NCI-H1092 treated with DMSO at 0.1 percent for 48 hours (cell line): Measurements from ENCODE around the gene GNB1.

ENCODE experiments used
- DNase-seq: peaks from one replicate; lab custom pipeline; 2025; lab: John Stamatoyannopoulos, UW

The GNB1 gene

DNA sequence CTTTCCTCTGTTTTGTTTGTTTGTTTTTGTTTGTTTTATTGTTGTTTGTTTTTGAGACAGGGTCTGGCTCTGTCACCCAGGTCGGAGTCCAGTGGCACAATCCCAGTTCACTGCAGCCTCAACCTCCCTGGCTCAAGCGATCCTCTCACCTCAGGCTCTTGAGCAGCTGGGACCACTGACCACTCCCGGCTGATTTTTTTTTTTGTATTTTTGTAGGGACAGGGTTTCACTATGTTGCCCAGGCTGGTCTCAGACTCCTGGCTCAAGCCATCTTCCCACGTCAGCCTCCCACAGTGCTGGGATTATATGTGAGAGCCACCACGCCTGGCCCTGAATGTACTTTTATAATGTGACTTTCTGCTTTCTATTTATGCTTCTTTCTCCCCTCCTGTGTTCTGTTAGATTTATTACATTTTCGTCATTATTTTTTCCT is 19.2 kb upstream of the GNB1 start:
- DNase-seq: no peak

GRCh38 chr1:1908506-1908791 is 17.6 kb upstream of the GNB1 start:
- DNase-seq: no peak

- no peak for DNase-seq
Measured at GRCh38 chr1:1907098-1907736, 16.3 kb upstream of the GNB1 start.

DNA sequence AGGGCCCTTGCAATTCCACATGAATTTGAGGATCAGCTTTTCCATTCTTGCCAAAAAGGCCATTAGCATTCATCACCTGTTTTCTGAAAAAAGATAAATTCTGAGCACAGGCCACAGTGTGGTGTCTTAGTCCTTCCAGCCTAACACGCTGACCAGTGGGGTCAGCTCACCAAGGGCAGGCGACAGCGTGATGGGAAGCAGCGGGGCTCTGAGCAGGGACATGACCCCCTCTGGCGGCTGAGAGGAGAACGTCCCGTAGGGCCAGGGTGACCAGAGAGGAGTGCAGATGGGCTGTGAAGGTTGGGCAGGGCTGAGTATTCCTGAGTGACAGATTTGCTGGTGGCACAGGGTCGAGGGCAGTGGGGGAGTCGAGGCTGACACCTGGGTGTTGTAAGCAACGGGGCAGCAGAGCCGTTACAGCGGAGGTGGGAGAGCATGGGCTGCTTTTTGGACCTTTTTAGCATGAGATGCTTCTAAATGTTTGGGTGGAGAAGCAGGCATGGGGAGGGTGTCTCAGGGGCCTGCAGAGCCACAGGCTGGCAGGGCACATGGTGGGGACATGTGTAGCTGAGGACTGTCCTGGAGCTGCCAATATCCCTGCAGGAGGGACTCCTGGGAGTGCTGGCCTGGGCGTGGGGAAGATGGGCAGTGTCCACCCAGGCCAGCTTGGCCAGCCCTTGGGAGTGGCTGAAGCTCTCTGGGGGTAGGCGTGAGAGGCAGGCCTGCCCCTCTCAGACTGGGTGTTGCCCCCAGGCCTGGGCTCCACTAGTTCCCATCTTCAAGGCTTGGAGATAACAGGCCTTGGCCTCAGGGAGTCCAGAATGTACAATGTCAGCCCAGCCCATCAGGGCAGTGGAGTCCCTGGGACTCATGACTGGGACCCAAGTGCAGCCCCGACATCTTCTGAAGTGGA is 15.6 kb upstream of the GNB1 start:
- peak; percentile 42 for DNase-seq

DNA sequence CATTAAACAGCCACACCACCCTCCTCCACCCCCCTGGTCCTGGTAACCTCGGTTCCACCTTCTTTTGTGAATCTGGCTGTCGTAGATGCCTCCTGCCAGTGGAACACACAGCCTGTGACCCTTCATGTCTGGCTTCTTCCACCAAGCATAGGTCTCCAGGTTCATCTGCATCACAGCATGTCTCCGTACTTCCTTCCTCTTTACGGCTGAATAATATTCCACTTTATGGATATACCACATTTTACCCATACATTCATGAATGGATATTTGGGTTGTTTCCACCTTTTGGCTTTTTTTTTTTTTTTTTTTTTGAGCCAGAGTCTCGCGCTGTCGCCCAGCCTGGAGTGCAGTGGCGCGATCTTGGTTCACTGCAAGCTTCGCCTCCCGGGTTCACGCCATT is 12.3 kb upstream of the GNB1 start:
- DNase-seq: no peak

DNA sequence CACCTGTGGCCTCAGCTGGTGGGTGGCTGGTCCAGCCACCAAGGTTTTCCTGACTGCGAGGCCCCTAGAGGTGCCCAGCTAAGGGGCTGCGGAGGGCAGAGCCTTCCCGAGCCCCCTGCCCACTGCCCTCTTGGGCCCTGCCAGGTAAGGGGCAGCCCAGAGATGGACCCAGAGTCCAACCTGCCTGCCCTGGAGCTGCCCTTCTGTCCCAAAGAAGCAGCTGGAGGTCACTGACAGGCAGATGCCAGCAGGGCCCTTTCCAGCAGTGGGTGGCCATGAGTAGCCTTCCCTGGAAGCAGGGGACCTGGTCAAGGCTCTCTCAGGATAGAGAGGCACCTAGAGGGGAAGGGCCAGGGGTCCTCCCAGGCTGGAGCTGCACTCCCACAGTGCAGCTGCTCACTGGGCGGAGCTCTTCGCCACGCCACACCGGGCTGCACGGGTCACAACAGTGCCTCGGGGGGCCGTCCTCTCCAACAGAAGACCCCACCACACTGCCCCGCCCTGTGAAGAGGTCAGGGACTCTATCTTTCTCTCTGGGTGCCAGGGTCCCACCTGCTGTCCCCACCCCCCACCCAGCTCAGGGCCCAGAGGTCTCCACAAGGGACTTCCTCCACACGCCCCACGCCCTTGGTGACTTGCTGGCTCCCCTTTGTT is 10.9 kb upstream of the GNB1 start:
- DNase-seq: no peak

GRCh38 chr1:1900883-1901640 is 10.2 kb upstream of the GNB1 start:
- no peak for DNase-seq

- DNase-seq: no peak
Measured at GRCh38 chr1:1899967-1900327, 9.1 kb upstream of the GNB1 start.

DNA sequence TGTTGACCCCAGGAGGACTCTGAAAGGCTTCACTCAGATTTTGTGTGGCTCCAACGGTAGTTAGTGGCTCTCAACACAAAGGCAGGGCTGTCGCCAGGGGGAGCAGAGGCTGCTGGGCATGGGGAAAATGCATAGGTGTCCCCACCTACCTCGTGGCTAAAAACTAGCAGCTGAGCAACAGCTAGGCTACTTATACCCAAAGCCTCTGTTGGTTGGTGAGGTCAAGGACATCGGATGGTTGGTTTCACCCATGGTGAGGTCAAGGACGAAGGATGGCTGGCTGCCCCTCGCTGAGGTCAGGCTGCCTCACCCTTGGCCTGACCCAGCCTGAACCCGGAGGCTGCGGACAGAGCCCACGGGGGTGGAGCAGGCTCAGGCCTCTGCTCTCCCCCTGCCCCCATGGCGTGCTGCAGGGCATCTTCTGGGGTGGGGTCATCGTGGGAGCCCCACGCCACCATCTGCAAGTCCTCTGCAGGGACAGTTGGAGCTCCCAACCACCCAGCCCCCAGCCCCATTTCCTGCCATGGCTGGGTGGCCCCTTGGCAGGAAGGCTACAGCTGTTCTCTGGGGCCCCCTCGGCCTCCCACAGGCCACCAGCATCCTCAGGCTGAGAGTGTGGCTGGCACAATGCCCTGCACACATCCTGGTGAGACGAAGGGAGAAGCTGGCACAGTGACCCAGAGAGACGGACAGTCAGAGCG is 8.5 kb upstream of the GNB1 start:
- DNase-seq: no peak

GRCh38 chr1:1898246-1898933 is 7.5 kb upstream of the GNB1 start:
- DNase-seq: no peak

DNA sequence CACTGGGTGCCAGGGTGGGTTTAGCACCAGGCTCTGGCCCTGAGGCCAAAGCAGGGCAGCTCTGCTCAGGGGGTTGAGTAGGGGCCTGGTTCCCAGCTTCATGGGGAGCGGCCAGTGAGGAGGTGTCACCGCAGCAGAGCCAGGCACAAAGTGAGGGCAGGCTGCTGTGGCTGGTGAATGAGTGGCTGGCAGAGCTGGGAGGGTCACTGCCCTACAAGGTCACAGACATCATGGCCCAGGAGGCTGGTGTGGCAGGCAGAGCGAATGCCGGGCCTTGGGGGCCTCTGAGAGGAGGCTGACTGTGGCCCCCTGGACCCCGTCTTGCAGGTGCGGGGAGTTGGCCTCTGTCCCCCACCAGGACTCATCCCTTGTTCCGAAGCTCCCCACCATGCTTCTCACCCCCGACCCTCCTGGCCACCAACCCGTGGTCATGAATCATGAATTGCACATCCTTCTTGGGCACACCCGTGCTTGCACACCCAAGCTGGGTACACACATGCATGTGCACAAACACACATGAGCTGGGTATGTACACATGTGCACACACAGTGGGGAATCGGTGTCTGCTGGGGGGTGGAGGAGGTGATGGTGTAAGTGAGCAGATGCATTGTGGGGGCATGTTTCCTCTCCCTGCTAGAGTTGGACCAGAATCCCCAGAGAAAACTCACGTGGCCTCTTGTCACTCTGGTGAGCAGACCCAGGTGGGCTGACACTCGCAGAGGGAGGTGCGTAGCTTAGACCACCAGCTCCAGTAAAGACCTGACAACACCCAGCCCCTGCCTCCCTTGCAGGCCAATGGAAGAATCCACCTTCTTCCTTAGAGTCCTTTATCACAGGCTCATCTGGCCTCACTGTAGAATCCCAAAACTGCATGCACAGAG is 4.8 kb upstream of the GNB1 start:
- DNase-seq: no peak

GRCh38 chr1:1895060-1895418 is 4.2 kb upstream of the GNB1 start:
- no peak for DNase-seq

DNA sequence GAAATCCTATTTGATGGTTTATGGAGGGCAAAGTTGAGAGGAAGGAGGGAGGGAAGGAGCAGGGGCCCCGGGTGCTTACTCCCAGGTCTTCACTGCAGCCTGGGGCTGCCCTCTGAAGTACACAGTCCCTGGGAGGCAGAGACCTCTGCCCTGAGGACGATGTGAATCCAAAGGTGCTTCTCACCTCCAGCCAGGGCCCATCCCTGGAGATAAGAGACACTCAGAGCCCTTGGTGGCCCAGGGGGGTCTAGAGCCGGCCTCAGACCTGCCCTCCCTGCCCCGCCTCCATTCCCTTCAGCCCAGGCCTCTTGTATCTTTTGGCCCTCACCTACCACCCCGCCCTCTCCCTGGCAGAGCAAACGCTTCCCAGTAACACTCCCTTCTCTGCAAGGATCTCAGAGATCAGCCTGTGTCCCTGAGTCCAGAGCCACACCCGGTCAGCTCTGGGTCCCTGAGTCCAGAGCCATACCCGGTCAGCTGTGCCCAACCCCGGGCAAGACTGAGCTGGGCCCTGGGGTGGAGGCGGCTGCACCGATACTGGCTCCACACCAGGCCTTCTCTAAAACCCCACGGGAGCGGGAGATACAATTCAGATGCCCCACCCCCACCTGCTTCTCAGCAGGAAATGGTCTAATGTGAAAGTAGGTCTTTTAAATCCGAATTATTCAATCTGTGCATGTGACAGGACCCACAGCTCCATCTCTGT is 3.6 kb upstream of the GNB1 start:
- DNase-seq: no peak

DNA sequence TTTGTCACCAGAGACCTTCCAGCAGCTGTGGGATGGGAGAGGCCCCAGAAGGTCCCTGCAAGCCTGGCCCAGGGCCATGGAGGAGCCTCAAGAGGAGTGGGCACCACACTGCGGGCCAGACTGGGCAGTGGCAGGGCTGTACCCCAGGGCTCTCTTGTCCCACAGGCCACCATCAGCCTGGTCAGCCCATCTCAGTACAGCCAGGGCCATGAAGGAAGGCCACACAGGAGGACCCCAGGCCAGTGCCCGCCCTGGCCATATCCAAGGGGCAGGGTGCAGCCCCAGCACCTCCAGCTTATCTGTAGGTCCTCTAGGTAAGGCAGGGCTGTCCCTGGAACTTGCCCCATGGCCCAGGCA is 3.1 kb upstream of the GNB1 start:
- DNase-seq: no peak

DNA sequence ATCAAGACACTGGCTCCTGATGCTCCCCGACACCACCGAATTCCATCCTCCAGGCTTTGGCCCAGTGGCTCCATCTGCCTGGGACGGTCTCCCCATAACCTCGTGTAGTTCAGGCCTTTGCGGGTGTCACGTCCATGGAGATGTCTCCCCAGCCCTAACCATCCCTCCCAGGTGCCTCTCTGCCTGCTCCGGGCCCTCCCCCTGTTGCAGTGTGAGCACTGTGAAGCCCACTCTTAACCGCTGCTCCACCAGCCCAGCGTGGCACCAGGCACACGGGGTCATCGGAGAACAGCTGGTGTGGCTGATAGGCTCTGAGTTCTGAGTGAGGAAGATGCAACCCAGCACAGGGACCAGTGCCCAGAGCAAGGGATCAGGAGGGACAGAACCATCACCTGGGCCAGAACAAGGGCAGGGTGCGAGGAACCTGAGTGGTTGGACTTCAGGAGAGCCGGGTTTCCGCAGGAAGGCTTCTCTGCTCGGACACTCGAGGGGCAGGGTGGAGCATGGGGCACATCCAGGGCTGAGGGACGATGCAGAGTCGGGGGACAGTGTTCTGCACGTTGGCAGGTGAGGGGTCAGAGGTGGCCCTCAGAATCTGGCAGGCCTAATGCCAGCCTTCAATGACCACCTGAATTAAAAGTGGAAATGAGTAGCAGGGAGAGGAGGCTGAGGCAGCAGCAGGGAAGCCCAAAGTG is 2.6 kb upstream of the GNB1 start:
- DNase-seq: no peak

GRCh38 chr1:1892763-1893120 is 1.9 kb upstream of the GNB1 start:
- DNase-seq: no peak

- no peak for DNase-seq
Measured at GRCh38 chr1:1892079-1892762, 1.3 kb upstream of the GNB1 start.

DNA sequence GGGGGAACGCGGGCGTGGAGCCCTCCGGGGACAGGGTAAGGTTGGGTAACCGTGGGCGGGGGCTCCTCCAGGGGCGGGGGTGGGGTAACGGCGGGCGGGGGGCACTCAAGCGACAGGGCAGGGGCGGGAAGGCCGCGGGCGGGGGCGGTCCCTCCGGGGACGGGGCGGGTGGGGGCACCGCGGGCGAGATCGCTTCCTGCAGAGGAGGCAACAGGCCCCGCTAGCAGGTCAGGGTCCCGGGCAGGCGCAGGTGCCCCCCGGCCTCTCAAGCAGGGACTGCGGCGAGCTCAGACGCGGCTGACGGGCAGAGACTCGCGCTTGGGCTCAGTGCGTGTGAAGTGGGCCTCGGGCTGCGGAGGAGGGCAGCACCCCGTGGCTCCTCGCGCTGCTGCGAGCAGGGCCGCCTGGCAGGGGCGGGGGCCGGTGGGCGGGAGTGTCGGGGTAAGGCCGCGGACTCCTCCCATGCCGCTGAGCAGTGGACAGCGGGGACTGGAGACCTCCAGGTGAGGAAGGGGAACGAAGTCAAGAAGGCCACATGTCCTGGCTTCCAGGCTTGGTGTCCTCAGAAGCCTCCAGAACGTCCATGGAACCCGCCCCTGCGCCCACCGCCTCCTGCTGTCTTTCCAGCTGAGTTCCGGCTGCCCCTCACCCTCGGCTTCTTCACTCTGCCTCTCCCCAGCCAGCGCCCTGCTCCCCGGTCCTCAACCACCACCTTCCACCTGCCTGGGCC is 627 bp upstream of the GNB1 start:
- DNase-seq: peak; percentile 43
